HG03378 (cell line): ENCODE measurements around the gene C19orf47.
A peak's percentile ranks its signal among the peaks of the same experiment; 100 is the strongest.

Experiments used
- ATAC-seq: cut with Tn5 transposase; IDR thresholded peaks from one replicate; pipeline ENCODE4 v1.9.1; 2021; ENCODE audit warnings: mild to moderate bottlenecking, moderate library complexity; ENCODE audit not compliant: unreplicated experiment

The C19orf47 gene

GRCh38 chr19:40321076-40321475, 27.1 kb downstream of the C19orf47 start:
- no peak for ATAC-seq

GRCh38 chr19:40320558-40320935, 27.6 kb downstream of the C19orf47 start:
- no peak for ATAC-seq

GRCh38 chr19:40317338-40317737, 30.9 kb downstream of the C19orf47 start:
- ATAC-seq = no peak

DNA sequence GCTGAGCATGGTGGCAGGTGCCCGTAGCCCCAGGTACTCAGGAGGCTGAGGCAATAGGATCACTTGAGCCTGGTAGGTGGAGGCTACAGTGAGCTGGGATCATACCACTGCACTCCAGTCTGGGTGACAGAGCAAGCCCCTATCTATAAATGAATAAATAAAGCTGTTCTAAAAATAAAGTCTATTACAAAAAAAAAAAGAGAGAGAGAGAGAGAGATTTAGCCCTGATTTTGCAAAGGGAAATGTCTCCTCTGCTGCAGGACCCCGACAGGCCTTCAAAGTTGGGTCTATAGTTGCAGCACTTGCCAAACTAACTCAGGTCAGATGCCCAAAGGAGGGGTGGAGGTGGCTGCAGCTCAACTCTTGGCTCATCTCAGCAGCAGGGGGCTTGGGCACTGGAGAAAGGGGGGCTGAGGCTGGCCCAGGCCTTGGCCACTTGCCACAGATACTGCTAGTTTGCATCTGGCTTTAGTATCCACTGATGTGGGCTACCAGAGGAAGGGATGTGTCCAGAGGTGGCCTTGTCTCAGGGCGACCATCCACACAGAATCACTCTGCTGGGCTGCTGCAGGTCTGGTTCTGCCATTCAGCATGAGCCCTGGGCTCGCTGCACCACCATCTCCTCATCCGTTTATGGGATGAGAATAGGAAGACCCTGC, 32.3 kb downstream of the C19orf47 start:
- ATAC-seq = no peak

DNA sequence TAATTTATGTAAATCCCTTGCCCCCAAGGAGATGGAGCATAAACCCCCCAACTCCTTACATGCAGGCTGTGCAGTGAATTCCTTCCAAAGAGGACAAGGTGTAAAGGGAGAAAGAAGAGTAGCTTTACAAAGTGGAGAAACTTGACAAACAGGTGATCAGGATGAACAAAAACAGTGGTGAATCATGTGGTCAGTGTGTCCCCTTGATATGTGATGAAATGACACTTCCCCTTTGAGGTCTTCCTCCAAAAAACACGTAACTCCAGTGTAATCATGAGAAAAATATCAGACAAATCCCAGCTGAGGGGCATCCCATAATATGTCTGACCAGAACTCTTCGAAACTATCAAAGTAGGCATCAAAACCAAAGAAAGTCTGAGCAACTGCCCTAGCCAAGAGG, 33.5 kb downstream of the C19orf47 start:
- no peak for ATAC-seq

GRCh38 chr19:40313229-40313983, 34.8 kb downstream of the C19orf47 start:
- ATAC-seq = no peak

DNA sequence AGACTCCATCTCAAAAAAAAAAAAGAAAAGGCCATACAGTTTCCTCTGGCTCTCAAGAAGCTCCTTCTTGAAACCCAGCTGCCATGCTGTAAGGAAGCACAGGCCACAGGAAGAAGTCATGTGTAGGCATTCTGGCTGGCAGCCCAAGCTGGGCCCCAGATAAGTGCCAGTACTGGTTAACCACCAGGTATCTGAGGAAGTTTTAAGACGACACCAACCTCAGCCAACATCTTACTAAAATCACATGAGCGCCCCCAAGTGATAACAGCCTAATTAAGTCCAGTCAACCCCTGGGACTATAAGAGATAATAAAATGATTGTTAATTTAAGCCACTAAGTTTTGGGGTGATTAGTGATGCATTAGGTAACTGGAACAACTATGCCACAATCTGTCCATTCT, 35.7 kb downstream of the C19orf47 start:
- no peak for ATAC-seq

DNA sequence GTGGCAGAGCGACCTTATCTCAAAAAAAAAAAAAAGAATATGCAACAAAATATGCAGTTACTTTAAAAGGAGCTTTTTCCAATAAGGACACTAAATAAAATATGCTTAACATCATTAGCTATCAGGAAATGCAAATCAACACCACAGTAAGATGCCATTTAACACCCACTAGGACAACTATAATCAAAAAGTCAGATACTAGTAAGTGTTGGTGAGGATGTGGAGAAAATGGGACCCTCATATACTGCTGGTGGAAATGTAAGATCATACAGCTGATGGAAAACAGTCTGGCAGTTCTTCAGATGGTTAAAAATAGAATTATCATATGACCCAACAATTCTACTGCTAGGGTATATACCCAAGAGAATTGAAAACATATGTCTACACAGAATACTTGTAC, 38.5 kb downstream of the C19orf47 start:
- ATAC-seq = no peak

GRCh38 chr19:40305403-40305802, 42.8 kb downstream of the C19orf47 start:
- ATAC-seq = no peak

- ATAC-seq = no peak
Measured at GRCh38 chr19:40304306-40304705, 43.9 kb downstream of the C19orf47 start.

- no peak for ATAC-seq
Measured at GRCh38 chr19:40303765-40304164, 44.4 kb downstream of the C19orf47 start.

- ATAC-seq = no peak
Measured at GRCh38 chr19:40302224-40303011, 45.8 kb downstream of the C19orf47 start.

- ATAC-seq = no peak
Measured at GRCh38 chr19:40300668-40301067, 47.5 kb downstream of the C19orf47 start.

DNA sequence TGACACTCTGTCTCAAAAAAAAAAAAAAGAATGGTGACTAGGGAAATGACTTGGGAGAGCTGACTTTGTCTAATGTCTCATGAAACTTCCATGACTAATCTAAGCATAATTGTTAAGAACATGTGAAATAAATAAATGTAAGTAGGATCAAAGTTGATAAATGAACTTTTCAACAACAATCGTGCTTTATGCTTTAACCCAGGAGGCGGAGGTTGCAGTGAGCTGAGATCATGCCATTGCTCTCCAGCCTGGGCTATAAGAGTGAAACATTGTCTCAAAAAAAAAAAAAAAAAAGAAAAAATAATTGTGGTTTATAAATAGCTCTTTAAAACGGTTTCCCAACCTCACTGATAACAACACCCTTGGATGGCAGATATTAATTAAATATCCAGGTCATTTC, 50.2 kb downstream of the C19orf47 start:
- no peak for ATAC-seq

- ATAC-seq = no peak
Measured at GRCh38 chr19:40294560-40294959, 53.6 kb downstream of the C19orf47 start.

DNA sequence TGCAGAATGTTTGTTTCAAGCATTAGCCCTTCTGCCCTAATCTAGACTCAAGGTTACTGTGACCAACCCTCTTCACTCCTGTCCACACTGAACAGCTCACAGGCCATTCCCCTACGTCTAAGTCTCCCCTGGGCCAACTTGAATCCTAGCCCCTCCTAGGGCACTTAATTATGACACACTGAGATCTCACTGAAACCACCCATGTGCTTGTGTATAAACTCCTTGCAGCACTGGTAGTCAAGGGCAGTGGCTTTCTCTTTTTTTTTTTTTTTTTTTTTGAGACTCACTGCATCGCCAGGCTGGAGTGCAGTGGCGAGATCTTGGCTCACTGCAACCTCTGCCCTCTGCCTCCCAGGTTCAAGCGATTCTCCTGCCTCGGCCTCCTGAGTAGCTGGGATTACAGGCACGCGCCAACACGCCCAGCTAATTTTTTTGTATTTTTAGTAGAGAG, 61.2 kb downstream of the C19orf47 start:
- ATAC-seq = no peak

GRCh38 chr19:40286235-40286970, 61.8 kb downstream of the C19orf47 start:
- no peak for ATAC-seq

- peak; percentile 79 for ATAC-seq
Measured at GRCh38 chr19:40285353-40286234, 62.6 kb downstream of the C19orf47 start.

DNA sequence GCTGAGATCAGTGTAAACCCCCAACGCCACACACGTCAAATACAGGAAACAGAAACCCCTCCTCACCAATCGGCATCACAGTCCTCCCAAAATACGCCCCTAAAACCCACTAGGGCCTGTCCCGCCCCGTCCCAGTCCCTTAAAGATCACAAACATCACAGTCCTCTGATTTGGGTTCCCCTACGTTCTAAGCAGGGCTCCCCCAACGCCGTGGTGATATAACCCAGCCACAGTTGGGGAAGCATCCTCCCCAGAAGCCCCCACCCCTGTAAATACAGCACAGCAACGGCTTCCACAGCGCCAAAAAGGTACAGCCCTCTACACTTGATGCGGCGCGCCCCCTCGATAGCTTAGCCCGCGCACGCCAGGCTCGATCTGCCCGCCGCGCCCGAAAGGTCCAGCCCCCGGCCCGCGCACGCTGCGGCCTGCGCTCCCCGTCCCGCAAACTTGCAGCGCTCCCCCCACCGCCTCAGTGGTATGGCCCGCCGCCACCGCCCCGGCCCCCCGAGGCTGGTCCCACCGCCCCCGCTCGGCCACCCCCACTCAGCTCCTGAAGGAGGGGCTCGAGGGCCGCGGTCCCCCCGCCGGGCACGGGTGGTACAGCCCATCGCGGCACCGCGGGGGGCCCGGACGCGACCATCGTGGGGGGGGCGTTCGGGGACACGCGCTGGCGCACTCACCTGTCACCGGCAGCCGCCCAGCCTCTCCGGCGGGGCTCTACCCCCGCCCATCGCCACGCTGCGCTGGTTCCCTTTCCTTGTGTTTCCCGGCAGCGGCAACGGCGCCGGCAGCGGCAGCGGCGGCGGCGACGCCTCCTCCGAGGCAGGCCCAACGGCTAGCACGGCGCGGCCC, 63.5 kb downstream of the C19orf47 start, which contains the start of gene AKT2:
AKT2 (minus strand) TSS at position 845 of the 852 bp plus-strand sequence. CDS start 20,078 bp downstream, outside the sequence.
- no peak for ATAC-seq
